HL-60 (cell line): ENCODE results near the gene DPEP1.

Experiments used
- POLR2AphosphoS5 ChIP-seq: IDR thresholded peaks from 2 replicates; pipeline ENCODE4 v1.6.1; 2012; ENCODE audit warnings: low read depth
- TF ChIP-seq, protein P1 (sequence below): IDR thresholded peaks from one replicate; pipeline ENCODE4 v1.5.1; 2011; ENCODE audit warnings: low read length, control low read depth, inconsistent platforms; ENCODE audit not compliant: insufficient read depth

DNA sequence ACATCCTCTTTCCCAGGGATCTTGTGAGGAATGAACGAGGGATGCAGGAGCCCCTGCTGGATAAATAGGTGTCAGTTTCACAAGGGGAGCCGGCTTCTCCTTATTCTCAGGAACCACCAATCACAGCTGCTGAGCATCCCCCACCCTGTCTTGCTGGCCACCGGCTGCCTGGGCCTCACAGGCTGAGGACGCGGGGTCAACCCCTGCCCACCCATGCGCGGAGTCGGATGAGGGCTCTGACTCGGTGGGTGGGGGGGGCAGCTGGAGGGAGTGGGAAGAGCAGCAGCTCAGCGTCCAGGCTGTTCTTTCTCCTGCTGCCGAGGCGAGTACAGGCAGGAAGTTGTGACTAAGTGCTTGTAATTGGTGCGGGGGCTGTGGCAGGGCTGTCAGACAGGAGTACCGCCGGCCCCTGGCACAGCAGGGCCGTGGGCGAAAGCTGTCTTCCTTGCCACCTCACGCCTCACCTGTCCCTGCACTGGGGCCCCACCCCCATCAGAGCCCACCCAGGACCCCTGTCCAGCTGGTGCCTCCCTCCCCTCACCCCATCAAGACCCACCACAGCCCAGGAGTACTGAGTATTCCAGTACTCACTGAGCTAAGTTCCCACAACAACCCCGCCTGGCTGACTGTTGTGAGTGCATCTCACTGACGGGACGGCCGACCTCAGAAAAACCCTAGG, 11.0 kb upstream of the DPEP1 start:
- TF ChIP-seq, protein P1, sequence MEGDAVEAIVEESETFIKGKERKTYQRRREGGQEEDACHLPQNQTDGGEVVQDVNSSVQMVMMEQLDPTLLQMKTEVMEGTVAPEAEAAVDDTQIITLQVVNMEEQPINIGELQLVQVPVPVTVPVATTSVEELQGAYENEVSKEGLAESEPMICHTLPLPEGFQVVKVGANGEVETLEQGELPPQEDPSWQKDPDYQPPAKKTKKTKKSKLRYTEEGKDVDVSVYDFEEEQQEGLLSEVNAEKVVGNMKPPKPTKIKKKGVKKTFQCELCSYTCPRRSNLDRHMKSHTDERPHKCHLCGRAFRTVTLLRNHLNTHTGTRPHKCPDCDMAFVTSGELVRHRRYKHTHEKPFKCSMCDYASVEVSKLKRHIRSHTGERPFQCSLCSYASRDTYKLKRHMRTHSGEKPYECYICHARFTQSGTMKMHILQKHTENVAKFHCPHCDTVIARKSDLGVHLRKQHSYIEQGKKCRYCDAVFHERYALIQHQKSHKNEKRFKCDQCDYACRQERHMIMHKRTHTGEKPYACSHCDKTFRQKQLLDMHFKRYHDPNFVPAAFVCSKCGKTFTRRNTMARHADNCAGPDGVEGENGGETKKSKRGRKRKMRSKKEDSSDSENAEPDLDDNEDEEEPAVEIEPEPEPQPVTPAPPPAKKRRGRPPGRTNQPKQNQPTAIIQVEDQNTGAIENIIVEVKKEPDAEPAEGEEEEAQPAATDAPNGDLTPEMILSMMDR, result no peak
- TF ChIP-seq POLR2AphosphoS5, result no peak
